Ishikawa (cell line): ENCODE measurements around the gene APBB2.

Experiments
- CEBPB ChIP-seq: IDR thresholded peaks from 2 replicates; pipeline ENCODE4 v1.6.1; 2012
- CREB1 ChIP-seq: IDR thresholded peaks from 2 replicates; pipeline ENCODE4 v1.6.1; 2012; ENCODE audit warnings: low read depth
- EGR1 ChIP-seq: IDR thresholded peaks from 2 replicates; pipeline ENCODE4 v1.6.1; 2012
- EP300 ChIP-seq: IDR thresholded peaks from 2 replicates; pipeline ENCODE4 v1.6.1; 2012; ENCODE audit warnings: borderline replicate concordance
- FOXM1 ChIP-seq: IDR thresholded peaks from 2 replicates; pipeline ENCODE4 v1.6.1; 2012; ENCODE audit warnings: low read depth, borderline replicate concordance
- NFIC ChIP-seq: IDR thresholded peaks from 2 replicates; pipeline ENCODE4 v1.6.1; 2012
- RAD21 ChIP-seq: IDR thresholded peaks from 2 replicates; pipeline ENCODE4 v1.6.1; 2012; ENCODE audit warnings: low read depth
- TAF1 ChIP-seq: IDR thresholded peaks from 2 replicates; pipeline ENCODE4 v1.6.1; 2012; ENCODE audit warnings: low read depth, mild to moderate bottlenecking
- TCF12 ChIP-seq: IDR thresholded peaks from 2 replicates; pipeline ENCODE4 v1.6.1; 2012; ENCODE audit warnings: low read depth
- TEAD4 ChIP-seq: IDR thresholded peaks from 2 replicates; pipeline ENCODE4 v1.6.1; 2012
- YY1 ChIP-seq: IDR thresholded peaks from 2 replicates; pipeline ENCODE4 v1.6.1; 2012; ENCODE audit warnings: low read depth
- ZBTB7A ChIP-seq: IDR thresholded peaks from 2 replicates; pipeline ENCODE4 v1.6.1; 2012; ENCODE audit warnings: low read depth
- TF ChIP-seq, protein P1 (sequence below): IDR thresholded peaks from 2 replicates; pipeline ENCODE4 v1.6.1; 2012
- TF ChIP-seq, protein P2 (sequence below): IDR thresholded peaks from 2 replicates; pipeline ENCODE4 v1.6.1; 2012; ENCODE audit warnings: low read depth, mild to moderate bottlenecking
- TF ChIP-seq, protein P3 (sequence below): IDR thresholded peaks from 2 replicates; pipeline ENCODE4 v1.6.1; 2012

APBB2 gene

DNA sequence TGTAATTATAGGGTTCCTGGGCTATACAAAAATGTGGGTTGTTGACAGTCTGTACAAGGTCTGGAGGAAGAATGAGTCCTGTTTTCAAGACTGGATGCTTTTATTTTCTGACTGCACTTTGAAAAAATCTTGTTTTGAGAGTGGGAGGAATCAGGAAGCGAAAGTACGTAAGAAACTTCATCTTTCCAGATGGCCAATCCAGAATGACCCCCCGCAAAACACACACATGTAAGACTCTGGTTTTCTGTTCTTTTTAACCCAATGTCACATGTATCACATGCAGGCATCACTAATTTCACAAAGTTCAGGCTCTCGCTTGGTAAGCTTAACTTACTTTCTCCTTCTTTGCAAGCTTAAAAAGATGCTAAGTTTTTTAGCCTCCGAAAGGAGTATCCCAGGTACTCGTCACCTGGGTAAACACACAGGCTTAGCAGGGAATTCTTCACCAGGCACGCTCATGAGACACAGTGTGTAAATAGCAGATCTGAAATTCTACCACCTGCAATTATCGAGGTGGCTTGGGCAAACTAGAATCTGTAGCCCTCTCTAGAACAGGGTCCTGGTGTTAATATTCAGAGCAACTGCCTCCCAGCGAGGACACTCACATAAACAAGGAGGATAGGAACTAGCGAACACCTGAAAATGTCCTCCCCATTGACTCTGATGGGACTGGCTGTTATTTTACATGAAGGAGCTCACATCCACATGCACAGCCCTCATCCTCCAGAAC is 373.9 kb downstream of the APBB2 start:
- TF ChIP-seq CREB1 (no peak), EP300 (no peak), CEBPB (no peak), NFIC (no peak), ZBTB7A (no peak), YY1 (no peak), EGR1 (no peak), TEAD4 (no peak), TAF1 (no peak), RAD21 (no peak), TCF12 (no peak), FOXM1 (no peak)
- TF ChIP-seq, protein P1, sequence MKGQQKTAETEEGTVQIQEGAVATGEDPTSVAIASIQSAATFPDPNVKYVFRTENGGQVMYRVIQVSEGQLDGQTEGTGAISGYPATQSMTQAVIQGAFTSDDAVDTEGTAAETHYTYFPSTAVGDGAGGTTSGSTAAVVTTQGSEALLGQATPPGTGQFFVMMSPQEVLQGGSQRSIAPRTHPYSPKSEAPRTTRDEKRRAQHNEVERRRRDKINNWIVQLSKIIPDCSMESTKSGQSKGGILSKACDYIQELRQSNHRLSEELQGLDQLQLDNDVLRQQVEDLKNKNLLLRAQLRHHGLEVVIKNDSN: no peak
- TF ChIP-seq, protein P2, sequence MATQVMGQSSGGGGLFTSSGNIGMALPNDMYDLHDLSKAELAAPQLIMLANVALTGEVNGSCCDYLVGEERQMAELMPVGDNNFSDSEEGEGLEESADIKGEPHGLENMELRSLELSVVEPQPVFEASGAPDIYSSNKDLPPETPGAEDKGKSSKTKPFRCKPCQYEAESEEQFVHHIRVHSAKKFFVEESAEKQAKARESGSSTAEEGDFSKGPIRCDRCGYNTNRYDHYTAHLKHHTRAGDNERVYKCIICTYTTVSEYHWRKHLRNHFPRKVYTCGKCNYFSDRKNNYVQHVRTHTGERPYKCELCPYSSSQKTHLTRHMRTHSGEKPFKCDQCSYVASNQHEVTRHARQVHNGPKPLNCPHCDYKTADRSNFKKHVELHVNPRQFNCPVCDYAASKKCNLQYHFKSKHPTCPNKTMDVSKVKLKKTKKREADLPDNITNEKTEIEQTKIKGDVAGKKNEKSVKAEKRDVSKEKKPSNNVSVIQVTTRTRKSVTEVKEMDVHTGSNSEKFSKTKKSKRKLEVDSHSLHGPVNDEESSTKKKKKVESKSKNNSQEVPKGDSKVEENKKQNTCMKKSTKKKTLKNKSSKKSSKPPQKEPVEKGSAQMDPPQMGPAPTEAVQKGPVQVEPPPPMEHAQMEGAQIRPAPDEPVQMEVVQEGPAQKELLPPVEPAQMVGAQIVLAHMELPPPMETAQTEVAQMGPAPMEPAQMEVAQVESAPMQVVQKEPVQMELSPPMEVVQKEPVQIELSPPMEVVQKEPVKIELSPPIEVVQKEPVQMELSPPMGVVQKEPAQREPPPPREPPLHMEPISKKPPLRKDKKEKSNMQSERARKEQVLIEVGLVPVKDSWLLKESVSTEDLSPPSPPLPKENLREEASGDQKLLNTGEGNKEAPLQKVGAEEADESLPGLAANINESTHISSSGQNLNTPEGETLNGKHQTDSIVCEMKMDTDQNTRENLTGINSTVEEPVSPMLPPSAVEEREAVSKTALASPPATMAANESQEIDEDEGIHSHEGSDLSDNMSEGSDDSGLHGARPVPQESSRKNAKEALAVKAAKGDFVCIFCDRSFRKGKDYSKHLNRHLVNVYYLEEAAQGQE: no peak
- TF ChIP-seq, protein P3, sequence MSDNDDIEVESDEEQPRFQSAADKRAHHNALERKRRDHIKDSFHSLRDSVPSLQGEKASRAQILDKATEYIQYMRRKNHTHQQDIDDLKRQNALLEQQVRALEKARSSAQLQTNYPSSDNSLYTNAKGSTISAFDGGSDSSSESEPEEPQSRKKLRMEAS: no peak

DNA sequence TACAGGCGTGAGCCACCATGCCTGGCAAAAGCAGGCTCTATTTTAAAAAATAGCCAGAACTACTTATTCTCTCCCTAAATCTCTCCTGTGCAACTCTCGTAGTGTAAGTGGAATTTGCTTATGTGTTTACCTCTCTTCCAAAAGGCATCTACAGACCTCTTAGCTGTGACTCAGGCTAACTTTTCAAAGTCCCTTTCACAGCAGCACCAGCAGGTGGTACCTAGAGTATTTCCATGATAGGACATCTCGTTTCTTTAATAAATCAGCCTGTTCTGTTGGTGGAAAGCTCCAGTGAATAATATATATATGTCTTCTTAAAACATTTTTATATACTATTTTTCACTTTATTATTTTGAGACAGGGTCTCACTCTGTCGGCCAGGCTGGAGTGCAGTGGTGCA is 375.6 kb downstream of the APBB2 start:
- TF ChIP-seq CREB1 (no peak), ZBTB7A (no peak), EP300 (no peak), YY1 (no peak), CEBPB (no peak), FOXM1 (no peak), TCF12 (no peak), TEAD4 (no peak), RAD21 (no peak), TAF1 (no peak), EGR1 (no peak), NFIC (no peak)
- TF ChIP-seq, protein P1: no peak
- TF ChIP-seq, protein P3: no peak
- TF ChIP-seq, protein P2: no peak

DNA sequence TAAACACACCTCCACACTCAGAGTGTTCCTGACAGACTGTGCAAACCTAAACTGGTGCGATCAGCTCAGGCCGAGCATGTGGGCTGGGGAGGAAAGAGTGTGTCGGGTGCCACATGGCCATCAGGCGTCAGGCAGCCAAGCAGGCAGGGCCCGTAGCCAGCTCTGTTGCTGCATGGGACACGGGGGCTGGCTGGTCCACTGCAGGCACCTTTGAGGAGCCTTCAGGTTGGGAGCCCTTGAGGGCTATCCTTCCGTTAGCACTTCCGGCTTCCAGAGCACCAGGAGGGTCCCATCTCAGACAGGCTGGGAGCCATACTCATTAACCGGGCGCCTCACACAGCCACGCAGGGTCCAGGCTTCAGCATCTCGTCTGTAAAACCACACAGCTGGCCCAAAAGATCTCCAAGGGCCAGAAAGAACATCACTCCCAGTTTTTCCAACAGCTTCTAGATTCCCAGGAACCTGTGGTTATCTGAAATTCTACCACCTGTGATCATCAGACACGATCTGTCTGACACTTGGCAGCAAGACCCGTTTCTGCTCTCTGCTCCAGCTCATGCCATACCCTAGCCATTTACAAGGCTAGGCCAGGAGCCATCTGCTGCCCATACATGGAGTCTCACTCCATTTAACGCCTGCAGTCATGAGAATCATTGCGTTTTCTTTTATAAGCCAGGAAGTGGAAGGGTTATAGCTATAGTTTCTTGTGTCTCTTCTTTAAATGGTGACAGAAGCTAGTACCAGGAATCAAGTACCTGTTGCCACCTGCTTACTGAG is 377.1 kb downstream of the APBB2 start:
- TF ChIP-seq EGR1 (no peak), RAD21 (no peak), CEBPB (no peak), YY1 (no peak), NFIC (no peak), CREB1 (no peak), TCF12 (no peak), ZBTB7A (no peak), TEAD4 (no peak), EP300 (no peak), FOXM1 (no peak), TAF1 (no peak)
- TF ChIP-seq, protein P1: no peak
- TF ChIP-seq, protein P3: no peak
- TF ChIP-seq, protein P2: no peak
